BLaER1 treated with 17β-estradiol and CSF1 and Interleukin-3, amounts not matched to agents 10 nM and 100 nM (cell line): Measurements from ENCODE around the gene USP11.
A peak's percentile ranks its signal among the peaks of the same experiment; 100 is the strongest.

Experiments
- H3K27ac ChIP-seq, 11 experiments: shearing (Covaris generic); formaldehyde crosslinking; 2 replicates each; pipeline ENCODE4 v1.8.1; 2022
- H3K27me3 ChIP-seq, 11 experiments: shearing (Covaris generic); formaldehyde crosslinking; 2 replicates each; pipeline ENCODE4 v1.8.1; 2022
- H3K36me3 ChIP-seq, 11 experiments: shearing (Covaris generic); formaldehyde crosslinking; 2 replicates each; pipeline ENCODE4 v1.8.1; 2022
- H3K4me1 ChIP-seq, 10 experiments: shearing (Covaris generic); formaldehyde crosslinking; 2 replicates each; pipeline ENCODE4 v1.8.1; 2022
- H3K4me2 ChIP-seq, 11 experiments: shearing (Covaris generic); formaldehyde crosslinking; 2 replicates each; pipeline ENCODE4 v1.8.1; 2022
- H3K4me3 ChIP-seq, 10 experiments: shearing (Covaris generic); formaldehyde crosslinking; 2 replicates each; pipeline ENCODE4 v1.8.1; 2022
- H3K9ac ChIP-seq, 11 experiments: shearing (Covaris generic); formaldehyde crosslinking; 2 replicates each; pipeline ENCODE4 v1.8.1; 2022
- H3K9me3 ChIP-seq, 11 experiments: shearing (Covaris generic); formaldehyde crosslinking; replicated peaks in 1 of 11; 2 replicates each; pipeline ENCODE4 v1.8.1; 2022
- H4K20me1 ChIP-seq, 11 experiments: shearing (Covaris generic); formaldehyde crosslinking; 2 replicates each; pipeline ENCODE4 v1.8.1; 2022
- Cebpa-rat ChIP-seq, 11 experiments: shearing (Covaris generic); IDR thresholded peaks; 2 replicates each; pipeline ENCODE4 v1.8.1; 2022

The USP11 gene

DNA sequence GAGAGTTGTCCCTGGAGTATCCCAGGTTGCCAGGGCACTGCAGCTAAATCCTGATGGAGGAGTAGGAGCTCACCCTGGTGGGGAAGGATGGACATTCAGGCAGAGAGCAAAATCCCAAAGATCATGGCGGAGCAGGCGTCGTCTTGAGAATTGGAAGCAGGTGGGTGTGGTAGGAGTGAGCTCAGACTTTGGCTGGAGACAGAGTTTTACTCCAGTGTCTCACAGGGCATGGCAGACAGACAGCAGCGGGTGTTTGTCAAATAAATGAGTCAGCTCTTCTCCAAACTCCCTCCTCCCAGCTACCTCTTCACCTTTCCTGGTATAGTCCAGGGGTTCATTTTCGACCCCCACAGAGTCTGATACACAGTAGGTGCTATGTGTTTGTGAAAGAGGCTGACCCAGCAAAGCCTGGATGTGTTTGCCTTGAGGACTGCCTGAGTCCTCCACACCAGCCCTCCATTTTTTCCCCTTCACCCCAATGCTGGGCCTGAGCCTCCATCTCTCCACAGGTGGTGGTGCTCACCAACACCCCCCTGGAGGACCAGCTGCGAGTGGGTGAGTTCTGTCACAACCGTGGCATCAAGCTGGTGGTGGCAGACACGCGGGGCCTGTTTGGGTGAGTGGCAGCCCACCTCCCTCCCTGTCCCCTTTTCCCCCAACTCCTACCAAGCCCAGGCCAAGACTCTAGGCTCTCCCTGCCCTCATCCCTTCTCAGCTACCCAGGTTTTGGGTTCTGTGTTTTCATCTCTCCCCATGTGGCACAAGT is 32.2 kb upstream of the USP11 start:
- peaks cover 15 to 25% (median 21%) of the 10 kb centered on the region in 10 experiments for H3K4me1 ChIP-seq
- no peak overlapping the region for H3K4me2 ChIP-seq
- no peak overlapping the region for H3K4me3 ChIP-seq
- peaks cover 0 to 30% (median 0%) of the 10 kb centered on the region in 11 experiments; a peak in 2 of 22 replicates for H3K27me3 ChIP-seq
- no peak for TF ChIP-seq Cebpa-rat (IDR thresholded peaks at IDR 0.05)
- no peak overlapping the region for H3K27ac ChIP-seq
- H3K9me3 ChIP-seq: no peaks in the 10 kb centered on the region
- H3K9ac ChIP-seq: no peak overlapping the region; a peak in 1 of 22 replicates
- H4K20me1 ChIP-seq: peaks cover 95 to 100% (median 100%) of the 10 kb centered on the region in 11 experiments
- H3K36me3 ChIP-seq: peaks cover 87 to 100% (median 94%) of the 10 kb centered on the region in 11 experiments

DNA sequence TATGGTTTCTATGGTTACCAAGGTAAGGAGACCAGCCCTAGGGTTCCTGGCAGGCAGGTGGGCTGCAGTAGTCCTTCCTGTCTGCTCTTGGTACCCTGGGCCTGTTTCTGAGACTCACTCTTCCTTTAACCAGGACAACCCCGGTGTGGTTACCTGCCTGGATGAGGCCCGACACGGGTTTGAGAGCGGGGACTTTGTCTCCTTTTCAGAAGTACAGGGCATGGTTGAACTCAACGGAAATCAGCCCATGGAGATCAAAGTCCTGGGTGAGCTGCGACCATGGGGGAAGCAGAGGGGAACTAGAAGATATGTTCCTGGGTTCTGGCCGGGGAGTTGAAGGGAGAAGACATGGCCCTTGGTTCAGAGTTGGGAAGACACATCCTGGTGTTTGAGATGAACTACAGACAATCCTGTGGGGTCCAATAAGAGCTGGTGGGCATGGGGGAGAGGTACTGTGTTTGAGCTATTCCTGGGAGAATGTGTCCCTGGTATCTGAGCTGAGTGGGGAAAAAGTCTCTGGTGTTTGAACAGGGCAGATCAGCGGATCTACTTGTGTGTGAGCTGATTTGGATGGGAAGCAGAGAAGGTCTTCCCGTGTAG is 31.4 kb upstream of the USP11 start:
- Histone ChIP-seq H3K4me1 (peaks cover 6 to 16% (median 12%) of the 10 kb centered on the region in 10 experiments), H3K9ac (peak overlapping the region in 1 of 11 experiments; percentile 14; a peak in 2 of 22 replicates), H4K20me1 (peaks cover 95 to 100% (median 100%) of the 10 kb centered on the region in 11 experiments), H3K36me3 (peaks cover 96 to 100% (median 100%) of the 10 kb centered on the region in 11 experiments), H3K4me3 (no peak overlapping the region), H3K27ac (no peak overlapping the region), H3K27me3 (peaks cover 0 to 30% (median 0%) of the 10 kb centered on the region in 11 experiments; a peak in 2 of 22 replicates), H3K4me2 (no peak overlapping the region), H3K9me3 (no peaks in the 10 kb centered on the region)
- no peak for TF ChIP-seq Cebpa-rat (IDR thresholded peaks at IDR 0.05)

DNA sequence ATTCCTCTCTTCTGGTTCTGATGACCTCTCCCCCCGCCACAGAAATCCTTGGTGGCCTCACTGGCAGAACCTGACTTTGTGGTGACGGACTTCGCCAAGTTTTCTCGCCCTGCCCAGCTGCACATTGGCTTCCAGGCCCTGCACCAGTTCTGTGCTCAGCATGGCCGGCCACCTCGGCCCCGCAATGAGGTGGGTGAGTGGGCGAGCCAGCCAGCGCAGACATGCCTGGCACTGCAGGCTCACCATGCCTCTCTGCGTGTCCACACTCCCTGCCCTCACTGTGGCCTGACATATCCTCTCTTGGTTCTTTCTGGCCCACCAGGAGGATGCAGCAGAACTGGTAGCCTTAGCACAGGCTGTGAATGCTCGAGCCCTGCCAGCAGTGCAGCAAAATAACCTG is 30.5 kb upstream of the USP11 start:
- Histone ChIP-seq H3K4me3 (no peak overlapping the region), H3K4me1 (peaks cover 0 to 8% (median 3%) of the 10 kb centered on the region in 10 experiments; a peak in 10 of 20 replicates), H3K9me3 (no peaks in the 10 kb centered on the region), H3K36me3 (peaks cover 99 to 100% (median 100%) of the 10 kb centered on the region in 11 experiments), H4K20me1 (peaks cover 95 to 100% (median 100%) of the 10 kb centered on the region in 11 experiments), H3K27me3 (peaks cover 0 to 37% (median 0%) of the 10 kb centered on the region in 11 experiments; a peak in 4 of 22 replicates), H3K9ac (no peak overlapping the region), H3K4me2 (no peak overlapping the region), H3K27ac (no peak overlapping the region)
- TF ChIP-seq Cebpa-rat (IDR thresholded peaks at IDR 0.05): no peak

DNA sequence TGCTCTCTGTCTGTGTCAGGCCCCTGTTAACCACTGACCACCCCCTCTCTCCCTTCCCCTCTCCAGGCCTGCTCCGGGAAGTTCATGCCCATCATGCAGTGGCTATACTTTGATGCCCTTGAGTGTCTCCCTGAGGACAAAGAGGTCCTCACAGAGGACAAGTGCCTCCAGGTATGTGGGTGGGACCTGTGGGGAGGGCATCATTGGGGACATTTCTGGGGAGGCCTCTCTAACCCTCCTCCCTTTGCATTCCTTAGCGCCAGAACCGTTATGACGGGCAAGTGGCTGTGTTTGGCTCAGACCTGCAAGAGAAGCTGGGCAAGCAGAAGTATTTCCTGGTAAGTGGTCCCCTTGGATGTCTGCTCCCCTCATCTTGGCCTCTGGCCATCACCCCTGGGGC is 29.9 kb upstream of the USP11 start:
- no peaks in the 10 kb centered on the region for H3K9me3 ChIP-seq
- H3K27me3 ChIP-seq: peaks cover 0 to 40% (median 0%) of the 10 kb centered on the region in 11 experiments; a peak in 6 of 22 replicates
- H3K4me3 ChIP-seq: no peak overlapping the region
- TF ChIP-seq Cebpa-rat (IDR thresholded peaks at IDR 0.05): no peak
- 0 out of 20 replicates have a peak, but pooled peaks cover 0 to 3% (median 0%) of the 10 kb centered on the region in 10 experiments for H3K4me1 ChIP-seq
- H3K36me3 ChIP-seq: peaks cover 99 to 100% (median 100%) of the 10 kb centered on the region in 11 experiments
- peaks cover 95 to 100% (median 100%) of the 10 kb centered on the region in 11 experiments for H4K20me1 ChIP-seq
- no peak overlapping the region for H3K9ac ChIP-seq
- no peak overlapping the region for H3K4me2 ChIP-seq
- H3K27ac ChIP-seq: no peak overlapping the region

DNA sequence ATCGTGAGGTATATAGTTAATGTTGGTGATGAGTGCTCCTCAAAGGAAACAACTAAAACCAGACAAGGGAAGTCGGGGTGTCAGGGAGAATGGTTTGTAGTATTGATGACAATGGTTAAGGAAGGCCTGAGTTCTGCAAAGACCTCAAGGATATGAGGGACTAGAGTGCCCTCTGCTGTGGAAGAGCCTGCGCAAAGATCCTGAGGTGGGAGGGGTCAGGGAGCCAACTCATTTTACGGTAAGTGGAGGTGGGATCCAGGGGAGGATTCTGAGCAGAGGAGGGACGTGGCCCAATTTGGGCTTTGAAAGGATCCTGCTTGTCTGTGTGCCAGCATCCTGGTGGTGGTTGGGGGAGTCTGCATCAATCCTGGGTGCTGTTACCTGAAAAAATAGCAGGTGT is 27.8 kb upstream of the USP11 start:
- H4K20me1 ChIP-seq: peaks cover 88 to 100% (median 100%) of the 10 kb centered on the region in 11 experiments
- no peaks in the 10 kb centered on the region for H3K4me1 ChIP-seq
- H3K4me3 ChIP-seq: no peak overlapping the region
- H3K9ac ChIP-seq: no peak overlapping the region; a peak in 1 of 22 replicates
- no peaks in the 10 kb centered on the region for H3K9me3 ChIP-seq
- H3K4me2 ChIP-seq: no peak overlapping the region
- no peak for TF ChIP-seq Cebpa-rat (IDR thresholded peaks at IDR 0.05)
- H3K27ac ChIP-seq: no peak overlapping the region
- H3K27me3 ChIP-seq: peaks cover 0 to 52% (median 4%) of the 10 kb centered on the region in 11 experiments; a peak in 9 of 22 replicates
- peaks cover 100% of the 10 kb centered on the region in 11 experiments for H3K36me3 ChIP-seq

DNA sequence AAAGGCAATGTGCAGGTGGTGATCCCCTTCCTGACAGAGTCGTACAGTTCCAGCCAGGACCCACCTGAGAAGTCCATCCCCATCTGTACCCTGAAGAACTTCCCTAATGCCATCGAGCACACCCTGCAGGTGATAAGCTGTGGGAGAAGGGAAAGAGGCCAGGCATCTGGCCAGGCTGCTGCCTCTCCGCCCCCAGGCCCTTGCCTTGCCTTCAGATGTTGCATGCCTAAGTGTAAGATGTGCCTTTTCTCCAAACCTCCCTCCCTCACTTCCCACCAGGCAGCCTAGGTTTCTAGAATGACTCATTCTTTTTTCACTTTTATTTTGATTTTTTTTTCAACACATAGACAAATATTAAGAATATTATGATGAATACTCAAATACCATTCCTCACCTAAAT is 26.5 kb upstream of the USP11 start:
- H3K27ac ChIP-seq: no peak overlapping the region
- TF ChIP-seq Cebpa-rat (IDR thresholded peaks at IDR 0.05): no peak
- no peak overlapping the region for H3K4me3 ChIP-seq
- H3K9ac ChIP-seq: no peak overlapping the region
- H3K4me1 ChIP-seq: no peaks in the 10 kb centered on the region
- no peaks in the 10 kb centered on the region for H3K9me3 ChIP-seq
- H4K20me1 ChIP-seq: peaks cover 88 to 100% (median 100%) of the 10 kb centered on the region in 11 experiments
- peaks cover 100% of the 10 kb centered on the region in 11 experiments for H3K36me3 ChIP-seq
- H3K27me3 ChIP-seq: peaks cover 0 to 63% (median 6%) of the 10 kb centered on the region in 11 experiments; a peak in 12 of 22 replicates
- H3K4me2 ChIP-seq: no peak overlapping the region

DNA sequence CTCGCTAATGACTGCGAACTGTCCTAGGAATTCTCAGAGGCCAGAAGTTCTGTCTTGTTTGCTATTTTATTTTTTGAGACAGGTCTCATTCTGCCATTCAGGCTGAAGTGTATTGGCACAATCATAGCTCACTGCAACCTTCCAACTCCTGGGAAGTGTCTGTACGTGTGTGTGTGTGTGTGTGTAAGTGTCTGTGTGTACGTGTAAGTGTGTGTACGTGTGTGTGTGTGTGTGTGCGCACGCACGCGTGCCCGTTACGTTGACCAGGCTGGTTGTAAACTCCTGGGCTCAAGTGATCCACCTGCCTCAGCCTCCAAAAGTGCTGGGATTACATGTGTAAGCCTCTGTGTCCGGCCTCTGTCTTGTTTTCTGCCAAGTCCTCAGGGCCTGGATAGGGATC is 24.7 kb upstream of the USP11 start:
- H4K20me1 ChIP-seq: peaks cover 88 to 100% (median 100%) of the 10 kb centered on the region in 11 experiments
- H3K9me3 ChIP-seq: no peaks in the 10 kb centered on the region
- no peak for TF ChIP-seq Cebpa-rat (IDR thresholded peaks at IDR 0.05)
- peaks cover 0 to 75% (median 9%) of the 10 kb centered on the region in 11 experiments; a peak in 12 of 22 replicates for H3K27me3 ChIP-seq
- H3K4me3 ChIP-seq: no peak overlapping the region
- no peak overlapping the region for H3K9ac ChIP-seq
- H3K36me3 ChIP-seq: peaks cover 100% of the 10 kb centered on the region in 11 experiments
- no peaks in the 10 kb centered on the region for H3K4me1 ChIP-seq
- H3K4me2 ChIP-seq: no peak overlapping the region
- no peak overlapping the region for H3K27ac ChIP-seq

DNA sequence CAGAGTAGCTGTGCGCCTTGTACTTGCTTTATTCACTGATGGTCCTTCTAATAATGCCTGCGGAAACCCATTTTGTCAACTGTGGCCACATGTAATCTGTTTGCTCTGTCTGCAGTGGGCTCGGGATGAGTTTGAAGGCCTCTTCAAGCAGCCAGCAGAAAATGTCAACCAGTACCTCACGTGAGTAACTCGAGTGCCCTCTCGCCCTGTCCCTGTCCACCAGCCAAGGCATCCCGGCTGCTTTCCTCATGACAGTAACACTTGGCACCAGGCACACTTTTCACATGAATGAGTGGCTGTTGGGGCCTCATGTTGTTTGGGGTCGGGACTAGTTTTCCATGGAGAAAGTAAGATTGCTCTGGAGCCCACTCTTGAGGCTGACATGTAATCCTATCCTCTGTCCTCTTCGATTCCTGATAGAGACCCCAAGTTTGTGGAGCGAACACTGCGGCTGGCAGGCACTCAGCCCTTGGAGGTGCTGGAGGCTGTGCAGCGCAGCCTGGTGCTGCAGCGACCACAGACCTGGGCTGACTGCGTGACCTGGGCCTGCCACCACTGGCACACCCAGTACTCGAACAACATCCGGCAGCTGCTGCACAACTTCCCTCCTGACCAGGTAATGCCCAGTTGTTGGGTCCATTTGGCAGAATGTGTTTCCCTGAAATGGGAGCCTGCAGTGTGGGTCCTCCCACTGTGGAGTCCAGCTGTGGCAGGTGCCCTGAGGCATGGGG is 23.1 kb upstream of the USP11 start:
- Histone ChIP-seq H3K4me2 (no peak overlapping the region), H3K27me3 (peaks cover 0 to 64% (median 9%) of the 10 kb centered on the region in 11 experiments; a peak in 12 of 22 replicates), H3K27ac (no peak overlapping the region), H3K36me3 (peaks cover 100% of the 10 kb centered on the region in 11 experiments), H3K9me3 (no peaks in the 10 kb centered on the region), H4K20me1 (peaks cover 85 to 100% (median 99%) of the 10 kb centered on the region in 11 experiments; a peak in 21 of 22 replicates), H3K4me1 (peaks cover 0 to 5% (median 0%) of the 10 kb centered on the region in 10 experiments; a peak in 6 of 20 replicates), H3K9ac (no peak overlapping the region), H3K4me3 (no peak overlapping the region)
- TF ChIP-seq Cebpa-rat (IDR thresholded peaks at IDR 0.05): no peak
